GM12878 (cell line): Measurements from ENCODE around the gene PSAPL1. TPM values are rescaled to one million over a fixed set of nuclear protein-coding genes. Genes with fewer than 3 reads are reported as not detected.

Experiments
- ATAC-seq: fragments of 200-7000 bp; cut with Tn5 transposase; 3 replicates; pipeline ENCODE4 v1.9.1; 2020; ENCODE audit warnings: mild to moderate bottlenecking, moderate library complexity
- BruUV-seq: library from RNA; stranded (reverse); fragments of 400-500 nt; replicated peaks from 2 replicates; lab custom pipeline; 2021; lab: Mats Ljungman, UMichigan
- CTCF ChIA-PET: fragments of 300-600 bp; sonication (Branson Sonifier 250); formaldehyde crosslinking; extraction: SDS; loops from one replicate; lab custom pipeline; 2021; ENCODE audit warnings: inconsistent platforms; lab: Yijun Ruan, JAX
- POLR2A ChIA-PET: fragments of 350-600 bp; formaldehyde crosslinking; extraction: SDS; loops from one replicate; lab custom pipeline; 2021; ENCODE audit warnings: inconsistent platforms; lab: Charles Lee
- RAD21 ChIA-PET: fragments of 300-600 bp; sonication (Branson Sonifier 250); formaldehyde crosslinking; loops from one replicate; lab custom pipeline; 2023; ENCODE audit warnings: antibody characterized with exemption; ENCODE audit not compliant: unreplicated experiment; lab: Charles Lee
- SMC1A ChIA-PET: fragments of 300-600 bp; sonication (Branson Sonifier 250); formaldehyde crosslinking; loops from one replicate; lab custom pipeline; 2023; ENCODE audit not compliant: unreplicated experiment, uncharacterized antibody; lab: Charles Lee
- DNase-seq: peaks from one replicate; pipeline ENCODE4 v3.0.0-alpha.2; 2011; ENCODE audit warnings: low read depth, low spot score
- FAIRE-seq: peaks from 3 replicates; lab custom pipeline; 2011; peaks lifted over from hg19 to GRCh38; lab: Jason Lieb, UNC
- H2AFZ ChIP-seq: 2 replicates; pipeline ENCODE4 v1.6.0; 2011; ENCODE audit warnings: low read depth, low read length, control low read depth; ENCODE audit not compliant: control insufficient read depth
- H3K27ac ChIP-seq: 2 replicates; pipeline ENCODE4 v1.5.1; 2011; ENCODE audit warnings: control low read depth; ENCODE audit not compliant: control insufficient read depth, insufficient read depth
- H3K27me3 ChIP-seq, 2 experiments: replicated peaks in 1 of 2; 2 replicates each; pipeline versions ENCODE4 v1.6.0 to v1.6.1; 2011; ENCODE audit warnings: low read length in 1 of 2; ENCODE audit not compliant: control insufficient read depth in 2 of 2, insufficient read depth in 2 of 2
- H3K36me3 ChIP-seq, 2 experiments: 2 replicates each; pipeline ENCODE4 v1.5.1; 2011; ENCODE audit warnings: low read length in 1 of 2; ENCODE audit not compliant: control insufficient read depth in 2 of 2, insufficient read depth in 2 of 2
- H3K4me1 ChIP-seq: 2 replicates; pipeline ENCODE4 v1.6.1; 2011; ENCODE audit warnings: mild to moderate bottlenecking, low read length, moderate library complexity, mixed read lengths; ENCODE audit not compliant: control insufficient read depth, insufficient read depth
- H3K4me2 ChIP-seq: 2 replicates; pipeline ENCODE4 v1.6.0; 2011; ENCODE audit warnings: control low read depth; ENCODE audit not compliant: control insufficient read depth, insufficient read depth
- H3K4me3 ChIP-seq: fragments of 200-600 bp; sonication (generic); 2 replicates; pipeline ENCODE4 v1.5.1; 2016
- H3K79me2 ChIP-seq: 2 replicates; pipeline ENCODE4 v1.6.0; 2011; ENCODE audit warnings: low read length; ENCODE audit not compliant: control insufficient read depth, insufficient read depth
- H3K9ac ChIP-seq: 2 replicates; pipeline ENCODE4 v1.8.0; 2011; ENCODE audit warnings: low read length, control low read depth, mixed read lengths; ENCODE audit not compliant: control insufficient read depth, insufficient read depth
- H3K9me3 ChIP-seq: replicated peaks from 3 replicates; pipeline ENCODE4 v1.5.1; 2011; ENCODE audit warnings: mild to moderate bottlenecking, low read length; ENCODE audit not compliant: control insufficient read depth, insufficient read depth
- H4K20me1 ChIP-seq: 2 replicates; pipeline ENCODE4 v1.6.0; 2011; ENCODE audit not compliant: control insufficient read depth, insufficient read depth
- EED ChIP-seq: sonication (generic); IDR thresholded peaks from 2 replicates; pipeline ENCODE4 v1.6.1; 2016; ENCODE audit warnings: antibody characterized with exemption, low read depth
- FOS ChIP-seq: IDR thresholded peaks from 3 replicates; pipeline ENCODE4 v1.6.1; 2011; ENCODE audit warnings: borderline replicate concordance; ENCODE audit not compliant: insufficient read length; ENCODE audit errors: extremely low read depth
- GABPA ChIP-seq: IDR thresholded peaks from 2 replicates; pipeline ENCODE4 v1.6.1; 2014; ENCODE audit warnings: antibody characterized with exemption, low read depth, mild to moderate bottlenecking, inconsistent platforms
- LARP7 ChIP-seq: fragments of 450-650 bp; IDR thresholded peaks from 2 replicates; pipeline ENCODE4 v1.6.1; 2017; ENCODE audit warnings: mild to moderate bottlenecking
- MEF2A ChIP-seq: IDR thresholded peaks from 2 replicates; pipeline ENCODE4 v1.6.1; 2011; ENCODE audit warnings: low read depth, mild to moderate bottlenecking, low read length, moderate library complexity; ENCODE audit not compliant: insufficient read depth
- MTA3 ChIP-seq: IDR thresholded peaks from 2 replicates; pipeline ENCODE4 v1.6.1; 2012; ENCODE audit warnings: low read length, inconsistent platforms, borderline replicate concordance
- POLR2AphosphoS2 ChIP-seq: IDR thresholded peaks from 2 replicates; pipeline ENCODE4 v1.6.1; 2011; ENCODE audit warnings: low read depth, mild to moderate bottlenecking, low read length, improper control_type of control experiment, moderate library complexity
- REST ChIP-seq: IDR thresholded peaks from 2 replicates; pipeline ENCODE4 v1.6.1; 2012; ENCODE audit warnings: mild to moderate bottlenecking, low read depth, low read length
- SIN3A ChIP-seq: IDR thresholded peaks from 2 replicates; pipeline ENCODE4 v1.6.1; 2012; ENCODE audit warnings: low read depth, low read length, improper control_type of control experiment
- ZBTB4 ChIP-seq: fragments of 450-650 bp; formaldehyde crosslinking; IDR thresholded peaks from 2 replicates; pipeline ENCODE4 v1.4.0; 2022; ENCODE audit warnings: mild to moderate bottlenecking, moderate library complexity
- ZNF622 ChIP-seq: fragments of 450-650 bp; IDR thresholded peaks from 2 replicates; pipeline ENCODE4 v1.6.1; 2017; ENCODE audit warnings: mild to moderate bottlenecking, inconsistent platforms
- WGBS: methylation state at CpG from one replicate; pipeline ENCODE4 v1.1.6; 2016; ENCODE audit warnings: low lambda C conversion rate; ENCODE audit not compliant: insufficient replicate concordance, insufficient coverage; ENCODE audit errors: missing lambda C conversion rate; 5-methylcytosine and 5-hydroxymethylcytosine counted together
- in situ Hi-C: fragments of 300-500 bp; cut with MboI; formaldehyde crosslinking; loops from 9 replicates; pipeline ENCODE4 v1.14.3; 2018; ENCODE audit warnings: mixed read lengths
- intact Hi-C: fragments of 100-400 bp; cut with micrococcal nuclease; formaldehyde crosslinking; loops from one replicate; pipeline ENCODE4 v1.14.2; 2022; ENCODE audit not compliant: unreplicated experiment
- polyA plus RNA-seq, 11 experiments: library from polyadenylated mRNA; depleted of rRNA in 4 of 11; unstranded in 6 of 11; stranded (reverse) in 5 of 11; fragments of >200 nt; fragmentation: Nextera tagmentation in 4 of 11; fragmentation: Illumina TruSeq in 1 of 11; extraction: Ambion mirVana in 4 of 11; extraction: Trizol in 1 of 11; gene quantifications; 1 replicate in 1 of 11; 2 replicates in 10 of 11; pipeline versions ENCODE4 v1.2.1 to v1.2.3, GENCODE V29; 2011 to 2016; ENCODE audit warnings: inconsistent platforms in 2 of 11, missing spikeins in 2 of 11, low read depth in 1 of 11
- total RNA-seq, 4 experiments: library from RNA; depleted of rRNA in 3 of 4; stranded (reverse); fragments of >200 nt in 3 of 4; fragmentation: Illumina TruSeq in 1 of 4; extraction: Trizol in 1 of 4; gene quantifications; 2 replicates each; pipeline versions ENCODE4 v1.2.1 to v1.2.3, GENCODE V29; 2013 to 2021

The PSAPL1 gene
- total and polyA plus RNA-seq, 10 of the 15 experiments (the other 5 are each of a cell fraction or from before 2014, with no cell fraction given), result not detected

GRCh38 chr4:7395645-7396044 is 39.1 kb downstream of the PSAPL1 start (continued):
- no peak for TF ChIP-seq ZBTB4
- no peak for TF ChIP-seq MTA3
- TF ChIP-seq EED, result no peak

GRCh38 chr4:7394681-7395451 is 39.9 kb downstream of the PSAPL1 start:
- Histone ChIP-seq H3K4me3 (no peak overlapping the region), H3K27me3 (no peaks in the 10 kb centered on the region; a peak in 1 of 4 replicates), H3K4me1 (no peaks in the 10 kb centered on the region), H2AFZ (no peak overlapping the region), H4K20me1 (no peaks in the 10 kb centered on the region), H3K27ac (no peak overlapping the region), H3K4me2 (no peak overlapping the region), H3K9me3 (no peaks in the 10 kb centered on the region), H3K79me2 (no peaks in the 10 kb centered on the region), H3K9ac (no peak overlapping the region), H3K36me3 (no peaks in the 10 kb centered on the region)
- no peak for ATAC-seq
- ChIA-PET POLR2A (no interaction called here), RAD21 (no interaction called here), CTCF (no interaction called here), SMC1A (interaction anchor here (0.8 kb wide), 1 partner anchor 204 kb away, joined by 3 read pairs; no protein-coding TSS in a partner anchor)
- no TSS peak for BruUV-seq
- FAIRE-seq, result no peak
- in situ Hi-C loops, result no loop called here
- intact Hi-C loops, result no loop called here
- 31% methylated on average over 19 of the region's 21 CpGs for WGBS
- no peak for DNase-seq
- TF ChIP-seq ZNF622 (no peak), FOS (no peak), REST (no peak), GABPA (no peak), LARP7 (no peak), POLR2AphosphoS2 (no peak), MEF2A (no peak), SIN3A (no peak)
